ENCODE data around the gene FKBP15.
"Not testable (repeated sequence)": the region's sequence is repeated elsewhere in the genome, so short reads cannot be mapped to it uniquely, and the experiment has no call there.

The FKBP15 gene

DNA sequence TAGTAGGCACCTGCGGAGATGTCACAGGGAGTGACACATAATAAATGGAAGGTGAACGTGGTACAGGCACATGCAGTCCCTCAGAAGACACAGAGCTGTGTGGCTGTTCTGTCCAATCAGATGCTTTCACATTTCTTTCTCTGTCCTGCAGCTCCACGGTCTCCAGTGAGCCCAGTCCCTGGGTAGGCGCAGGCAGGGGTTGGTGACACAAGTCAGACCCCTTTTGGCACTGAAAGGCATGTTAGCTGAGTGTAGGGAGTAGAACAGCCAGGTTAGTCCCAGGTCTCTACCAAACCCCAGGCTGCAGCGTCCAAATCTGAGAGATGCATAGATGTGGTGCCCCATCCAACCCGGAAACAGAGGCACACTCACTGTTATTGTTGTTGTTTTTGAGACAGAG, 67.5 kb downstream of the FKBP15 start:
- no peak overlapping the region for H3K4me3 Mint-ChIP-seq
- H3K9me3 Mint-ChIP-seq = no peaks in the 10 kb centered on the region
- peaks cover 32% of the 10 kb centered on the region for H3K4me1 Mint-ChIP-seq (ENCODE audit: low read depth)
- H3K36me3 Mint-ChIP-seq (ENCODE audit: low read depth) = peaks cover 4% of the 10 kb centered on the region
- no peaks in the 10 kb centered on the region for H3K27me3 Mint-ChIP-seq
- H3K27ac Mint-ChIP-seq = no peak overlapping the region

DNA sequence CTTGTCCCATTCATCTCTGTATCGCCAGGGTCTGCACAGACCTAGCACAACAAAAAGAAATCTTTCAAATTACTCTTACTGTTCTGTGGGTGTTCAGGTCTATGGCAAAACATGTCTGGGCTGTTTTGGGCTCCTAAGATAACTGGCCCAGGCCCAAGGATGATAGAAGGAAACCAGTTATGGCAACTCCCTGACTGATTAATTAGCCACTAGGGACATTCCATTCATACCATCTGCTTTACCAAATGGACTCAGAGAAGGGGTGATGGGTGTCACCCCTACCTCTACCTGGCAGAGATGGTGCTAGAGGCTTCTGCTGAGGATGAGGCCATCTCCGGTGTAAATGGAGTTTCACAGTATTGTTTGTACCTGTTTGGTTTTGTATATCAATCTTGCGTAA, 68.4 kb downstream of the FKBP15 start:
- Mint-ChIP-seq H3K4me3 (peak overlapping the region; percentile 82), H3K9me3 (no peaks in the 10 kb centered on the region), H3K27me3 (no peaks in the 10 kb centered on the region), H3K4me1 (ENCODE audit: low read depth) (peaks cover 32% of the 10 kb centered on the region), H3K27ac (no peak overlapping the region), H3K36me3 (ENCODE audit: low read depth) (no peaks in the 10 kb centered on the region)

DNA sequence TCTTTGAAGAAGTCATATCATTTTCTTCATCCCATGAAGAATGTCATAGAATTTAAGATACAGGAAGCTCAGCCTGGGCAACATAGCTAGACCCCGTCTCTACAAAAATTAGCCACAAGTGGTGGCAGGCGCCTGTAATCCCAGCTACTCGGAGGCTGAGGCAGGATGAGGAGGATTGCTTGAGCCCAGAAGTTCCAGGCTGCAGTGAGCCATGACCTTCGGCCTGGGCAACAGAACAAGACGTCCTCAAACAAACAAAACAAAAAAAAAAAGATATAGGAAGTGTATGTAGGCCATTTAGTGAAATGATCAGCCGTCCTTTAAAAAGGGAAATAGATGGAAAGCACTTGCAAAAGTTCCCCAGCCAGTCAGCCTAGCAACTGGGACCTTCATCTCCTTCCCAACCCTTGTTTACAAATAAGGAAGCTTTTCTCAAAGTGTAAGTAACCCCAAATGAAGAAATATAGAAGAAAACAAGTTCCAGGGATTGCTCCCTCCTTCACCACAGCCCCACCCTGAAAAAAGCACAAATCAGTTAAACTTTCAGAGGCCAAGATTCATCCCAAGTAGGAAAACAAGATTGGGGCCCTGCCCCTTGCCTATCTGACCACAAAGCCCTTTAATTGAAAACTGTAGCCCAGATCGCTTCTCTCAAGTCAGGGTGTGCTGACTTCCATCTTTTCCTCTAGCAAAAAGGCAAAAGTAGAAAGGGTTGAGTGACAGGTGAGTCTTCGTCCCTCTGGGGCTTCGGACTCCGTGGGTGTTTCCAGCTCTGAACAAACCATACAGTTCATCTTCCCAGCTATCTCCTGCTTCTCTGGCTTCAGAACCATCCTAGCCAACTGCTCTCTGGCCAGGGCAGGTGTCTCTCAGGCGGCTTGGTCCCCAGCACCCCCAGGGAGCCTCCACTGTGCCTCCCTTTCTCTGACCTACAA, 69.1 kb downstream of the FKBP15 start:
- Mint-ChIP-seq H3K36me3 (ENCODE audit: low read depth) (no peaks in the 10 kb centered on the region), H3K27ac (peak overlapping the region; percentile 21), H3K4me1 (ENCODE audit: low read depth) (peaks cover 32% of the 10 kb centered on the region), H3K4me3 (peak overlapping the region; percentile 82), H3K27me3 (no peaks in the 10 kb centered on the region), H3K9me3 (no peaks in the 10 kb centered on the region)

DNA sequence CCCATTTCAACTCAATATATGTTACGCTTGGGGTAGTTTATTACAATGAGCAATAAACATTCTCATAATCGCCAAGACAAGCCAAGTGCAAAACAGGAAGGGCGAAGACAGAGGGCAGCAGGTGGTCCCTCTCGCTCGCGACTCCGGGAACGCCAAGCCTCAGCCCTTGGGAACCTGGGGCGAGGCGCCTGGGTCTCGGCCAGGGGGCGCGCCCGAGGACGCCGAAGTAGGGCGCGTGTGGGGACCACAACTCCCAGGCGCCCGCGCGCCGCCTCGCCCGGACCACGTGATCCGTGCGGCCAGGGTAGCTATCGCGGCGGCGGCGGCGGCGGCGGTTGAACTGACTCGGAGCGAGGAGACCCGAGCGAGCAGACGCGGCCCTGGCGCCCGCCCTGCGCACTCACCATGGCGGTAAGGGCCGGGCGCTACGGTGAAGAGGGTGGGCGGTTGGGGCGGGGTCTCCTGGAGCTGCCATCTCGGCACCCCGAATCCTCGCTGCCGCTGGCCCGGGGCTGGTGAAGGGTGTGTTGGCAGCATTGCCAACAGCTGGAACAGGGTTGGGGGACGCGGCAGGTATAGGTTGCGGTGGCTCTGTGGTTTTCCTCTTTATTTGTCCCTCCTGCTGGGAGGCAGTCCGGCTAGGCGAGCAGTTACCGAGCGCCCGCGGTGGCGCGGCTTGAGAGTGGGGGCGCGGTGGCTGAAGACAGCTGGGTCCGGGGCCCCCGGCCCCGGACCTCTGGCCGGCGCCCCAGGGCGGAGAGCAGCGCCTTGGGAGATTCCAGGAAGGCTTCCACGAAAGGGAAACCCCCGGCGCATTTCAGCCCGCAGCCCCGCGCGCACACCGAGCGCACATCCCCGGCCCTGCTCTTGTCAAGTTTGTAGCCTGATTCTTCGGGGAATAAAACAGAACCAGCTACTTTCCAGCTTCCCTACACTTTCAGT, 70.1 kb downstream of the FKBP15 start, which contains the start of gene SLC31A2:
Gene SLC31A2 (plus strand): TSS at position 338 of the 942 bp plus-strand sequence. CDS start 68 bp downstream, at position 406.
- Mint-ChIP-seq H3K36me3 (ENCODE audit: low read depth) (no peaks in the 10 kb centered on the region), H3K27me3 (no peaks in the 10 kb centered on the region), H3K4me1 (ENCODE audit: low read depth) (peaks cover 26% of the 10 kb centered on the region), H3K4me3 (peak within 1 kb of the TSS; percentile 82), H3K27ac (peak within 1 kb of the TSS; percentile 21), H3K9me3 (no peaks in the 10 kb centered on the region)

DNA sequence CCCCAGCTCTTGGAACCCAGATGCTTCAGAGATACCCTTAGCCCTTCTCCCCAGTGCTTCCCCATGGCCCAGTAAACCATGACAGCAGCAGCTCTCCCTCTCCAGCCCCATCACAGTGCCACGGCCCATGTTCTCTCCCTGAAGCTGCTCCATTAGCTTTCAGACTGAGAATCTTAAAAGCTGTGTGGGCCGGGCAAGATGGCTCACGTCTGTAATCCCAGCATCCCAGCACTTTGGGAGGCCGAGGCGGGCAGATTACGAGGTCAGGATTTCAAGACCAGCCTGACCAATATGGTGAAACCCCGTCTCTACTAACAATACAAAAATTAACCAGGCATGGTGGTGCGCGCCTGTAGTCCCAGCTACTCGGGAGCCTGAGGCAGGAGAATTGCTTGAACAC, 71.5 kb downstream of the FKBP15 start:
- not testable (repeated sequence) for H3K9me3 Mint-ChIP-seq; H3K36me3 Mint-ChIP-seq (ENCODE audit: low read depth); H3K4me3 Mint-ChIP-seq; H3K27me3 Mint-ChIP-seq; H3K27ac Mint-ChIP-seq
- peaks cover 14% of the 10 kb centered on the region for H3K4me1 Mint-ChIP-seq (ENCODE audit: low read depth)

DNA sequence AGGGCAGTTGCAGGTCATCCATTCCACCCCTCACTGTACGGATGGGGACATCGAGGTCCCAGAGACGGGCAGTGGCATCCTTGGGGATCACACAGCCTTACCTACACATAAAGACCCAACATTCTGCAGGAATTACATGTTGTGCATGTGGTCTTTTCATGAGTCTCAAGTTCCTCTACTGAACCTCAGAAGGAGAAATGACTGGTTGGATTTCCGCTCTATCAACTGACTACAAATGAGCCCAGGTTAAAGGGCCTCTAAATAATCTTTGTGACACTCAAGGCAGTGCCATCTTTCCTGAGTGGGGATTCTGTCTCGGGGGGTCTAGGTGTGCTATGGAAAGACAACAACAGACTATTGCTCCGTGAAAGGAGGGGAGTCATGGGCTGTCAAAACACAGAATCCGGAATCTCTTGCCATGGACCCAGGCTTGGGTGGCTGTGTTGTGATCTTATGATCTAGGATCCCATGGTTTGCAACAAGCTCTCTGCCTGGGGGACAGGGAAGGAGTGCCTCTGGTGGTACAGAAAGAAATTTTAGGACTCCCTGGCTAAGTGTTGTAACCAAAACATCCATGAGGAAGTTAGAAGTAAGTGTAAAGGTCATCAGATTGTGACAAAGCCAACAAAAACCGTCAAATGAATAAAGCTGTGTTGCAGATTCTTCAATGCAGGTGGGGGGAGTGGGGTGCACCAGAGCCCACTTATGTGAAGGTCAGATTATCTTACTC, 72.1 kb downstream of the FKBP15 start:
- Mint-ChIP-seq H3K27ac (no peak overlapping the region), H3K36me3 (ENCODE audit: low read depth) (no peaks in the 10 kb centered on the region), H3K4me3 (no peak overlapping the region), H3K4me1 (ENCODE audit: low read depth) (peaks cover 14% of the 10 kb centered on the region), H3K9me3 (no peaks in the 10 kb centered on the region), H3K27me3 (peaks cover 12% of the 10 kb centered on the region)

DNA sequence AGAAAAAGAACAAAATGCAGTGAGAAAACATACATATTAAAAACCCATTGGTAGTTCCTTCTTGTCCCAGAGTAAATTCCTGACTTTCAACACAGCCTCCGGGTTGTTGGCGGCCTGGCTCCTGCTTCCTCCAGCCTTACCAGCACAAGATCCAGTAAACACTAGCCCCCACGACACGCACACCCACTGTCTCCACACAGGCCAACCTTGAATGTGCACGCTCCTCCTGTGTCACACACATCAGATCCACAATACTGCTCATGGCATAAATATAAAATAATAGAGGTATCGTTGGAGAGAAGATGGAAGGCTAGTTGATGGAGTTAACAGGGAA, 72.7 kb downstream of the FKBP15 start:
- H3K27me3 Mint-ChIP-seq = peaks cover 15% of the 10 kb centered on the region
- H3K9me3 Mint-ChIP-seq = no peaks in the 10 kb centered on the region
- H3K4me1 Mint-ChIP-seq (ENCODE audit: low read depth) = peaks cover 14% of the 10 kb centered on the region
- no peak overlapping the region for H3K27ac Mint-ChIP-seq
- H3K4me3 Mint-ChIP-seq = no peak overlapping the region
- H3K36me3 Mint-ChIP-seq (ENCODE audit: low read depth) = no peaks in the 10 kb centered on the region

DNA sequence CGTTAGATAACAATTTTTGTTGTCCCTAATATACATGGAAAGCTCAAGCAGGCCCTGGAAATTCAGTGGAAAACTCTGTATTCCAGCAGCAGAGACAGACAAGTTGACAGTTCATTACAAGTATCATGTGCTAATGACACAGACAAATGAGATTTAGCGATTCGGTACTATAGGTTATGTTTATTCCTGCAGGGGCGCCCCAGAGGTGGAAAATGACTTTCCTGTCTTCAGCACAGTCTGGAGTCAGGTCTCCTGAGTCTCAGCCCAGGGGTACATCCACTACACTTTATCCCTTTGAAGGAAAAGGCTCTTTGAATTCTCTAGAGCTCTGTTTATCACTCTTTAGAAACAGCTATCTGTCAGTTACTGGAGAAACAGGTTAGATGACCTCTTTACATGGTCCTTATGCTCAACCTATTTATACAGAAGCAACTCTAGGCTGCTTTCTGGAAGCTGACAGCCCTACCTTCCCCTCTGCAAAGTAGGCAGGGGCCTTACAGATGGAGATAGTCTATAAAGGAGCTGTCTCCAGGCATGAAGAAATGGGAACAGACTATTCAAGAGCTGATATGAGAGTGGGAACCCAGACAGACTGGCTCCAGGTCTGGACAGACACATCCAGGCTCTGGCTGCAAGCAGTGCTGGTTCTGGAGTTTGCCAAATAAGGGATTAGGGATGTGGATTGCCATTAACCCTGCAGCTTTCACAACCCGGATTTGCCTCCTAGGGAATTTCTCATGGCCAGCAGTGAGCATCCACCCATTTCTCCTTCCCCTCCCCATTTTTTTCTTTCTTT, 77.4 kb downstream of the FKBP15 start:
- peaks cover 26% of the 10 kb centered on the region for H3K27me3 Mint-ChIP-seq

DNA sequence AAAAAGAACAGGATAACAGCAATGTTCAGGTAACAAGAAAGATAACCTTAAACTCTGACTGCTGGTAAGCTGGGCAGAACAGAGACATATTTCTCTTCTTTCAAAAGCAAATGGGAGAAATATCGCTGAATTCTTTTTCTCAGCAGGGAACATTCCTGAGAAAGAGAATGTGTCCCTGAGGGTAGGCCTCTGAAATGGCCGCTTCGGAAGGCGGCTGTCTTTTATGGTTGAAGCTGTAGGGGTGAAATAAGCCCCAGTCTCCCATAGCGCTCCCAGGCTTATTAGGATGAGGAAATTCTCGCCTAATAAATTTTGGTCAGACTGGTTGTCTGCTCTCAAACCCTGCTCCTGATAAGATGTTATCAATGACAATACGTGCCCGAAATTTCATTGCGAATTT, 80.2 kb downstream of the FKBP15 start:
- not testable (repeated sequence) for H3K4me1 Mint-ChIP-seq (ENCODE audit: low read depth); H3K36me3 Mint-ChIP-seq (ENCODE audit: low read depth); H3K9me3 Mint-ChIP-seq; H3K4me3 Mint-ChIP-seq; H3K27ac Mint-ChIP-seq
- H3K27me3 Mint-ChIP-seq = peaks cover 30% of the 10 kb centered on the region

More for the DNA sequence above, 77.4 kb downstream of the FKBP15 start:
- Mint-ChIP-seq H3K4me1 (ENCODE audit: low read depth) (no peaks in the 10 kb centered on the region), H3K4me3 (no peak overlapping the region), H3K27ac (no peak overlapping the region), H3K9me3 (peaks cover 9% of the 10 kb centered on the region), H3K36me3 (ENCODE audit: low read depth) (no peaks in the 10 kb centered on the region)

DNA sequence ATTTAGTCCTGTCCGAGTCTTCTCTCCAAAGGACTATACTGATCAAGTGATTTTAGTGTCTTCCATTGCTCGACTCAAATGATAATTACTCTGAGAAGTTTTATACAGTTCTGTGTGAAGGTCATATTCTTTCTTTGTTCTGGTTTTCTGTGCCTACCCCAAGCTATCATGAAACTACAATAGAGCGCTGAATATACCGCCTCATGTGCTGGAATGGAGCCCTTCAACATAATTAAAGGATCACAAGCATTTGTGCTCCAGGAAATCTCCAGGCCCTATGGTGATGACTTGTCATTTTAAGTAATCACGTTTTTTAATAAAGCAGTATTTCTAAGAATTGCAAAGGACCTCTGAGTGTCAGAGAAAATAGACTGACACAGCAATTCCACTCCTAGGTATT, 81.1 kb downstream of the FKBP15 start:
- Mint-ChIP-seq H3K27me3 (peaks cover 26% of the 10 kb centered on the region), H3K9me3 (peaks cover 9% of the 10 kb centered on the region), H3K4me3 (no peak overlapping the region), H3K27ac (no peak overlapping the region), H3K4me1 (ENCODE audit: low read depth) (no peaks in the 10 kb centered on the region), H3K36me3 (ENCODE audit: low read depth) (no peaks in the 10 kb centered on the region)

DNA sequence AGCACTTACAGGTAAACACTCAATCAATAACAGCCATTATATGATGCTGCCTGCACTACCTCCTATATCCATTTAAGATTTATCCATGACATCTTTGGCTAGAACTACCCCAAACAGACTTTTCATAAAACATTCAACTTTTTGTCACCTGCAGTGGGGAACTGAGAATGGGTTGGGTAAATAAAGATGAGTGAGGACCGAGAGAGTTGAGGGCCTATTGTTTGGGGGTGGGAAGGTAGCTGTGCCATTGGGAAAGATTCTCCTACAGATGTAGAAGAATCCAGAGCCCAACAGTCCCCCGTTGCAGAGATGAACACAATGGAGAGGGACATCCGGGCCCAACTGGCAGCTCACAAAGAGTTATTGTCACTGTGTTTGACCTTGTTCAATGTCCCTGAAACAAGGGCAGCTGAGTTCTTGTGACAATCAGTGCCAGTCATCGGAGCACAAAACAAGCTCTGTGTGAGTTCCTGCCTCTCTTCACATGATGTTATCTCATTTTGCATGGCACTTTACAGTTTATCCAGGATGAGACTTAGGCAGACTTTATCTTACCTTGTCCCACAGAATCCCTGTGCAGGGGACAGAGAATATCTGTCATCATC, 81.8 kb downstream of the FKBP15 start:
- no peak overlapping the region for H3K27ac Mint-ChIP-seq
- peaks cover 9% of the 10 kb centered on the region for H3K9me3 Mint-ChIP-seq
- H3K36me3 Mint-ChIP-seq (ENCODE audit: low read depth) = no peaks in the 10 kb centered on the region
- no peaks in the 10 kb centered on the region for H3K4me1 Mint-ChIP-seq (ENCODE audit: low read depth)
- no peak overlapping the region for H3K4me3 Mint-ChIP-seq
- H3K27me3 Mint-ChIP-seq = peaks cover 20% of the 10 kb centered on the region

DNA sequence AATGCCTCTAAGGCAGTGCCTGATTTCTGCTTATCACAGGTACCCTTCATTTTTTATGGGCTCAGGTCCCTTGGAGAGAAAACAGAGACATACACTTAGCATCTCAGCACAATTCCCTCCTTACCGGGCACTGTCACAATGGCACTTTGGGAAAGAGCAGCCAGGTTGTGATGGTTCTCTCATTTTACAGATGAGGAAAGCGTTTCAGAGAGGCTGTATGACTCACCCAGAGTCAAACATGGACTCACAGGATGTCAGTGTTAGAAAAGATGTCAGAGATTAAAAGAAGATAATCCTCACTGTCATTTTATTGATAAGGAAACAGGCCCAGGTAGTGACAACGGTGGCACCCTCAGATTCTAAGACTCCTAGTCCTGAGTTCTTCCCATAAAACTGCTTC, 82.3 kb downstream of the FKBP15 start:
- no peaks in the 10 kb centered on the region for H3K36me3 Mint-ChIP-seq (ENCODE audit: low read depth)
- peaks cover 17% of the 10 kb centered on the region for H3K27me3 Mint-ChIP-seq
- no peak overlapping the region for H3K4me3 Mint-ChIP-seq
- H3K4me1 Mint-ChIP-seq (ENCODE audit: low read depth) = no peaks in the 10 kb centered on the region
- H3K9me3 Mint-ChIP-seq = peaks cover 9% of the 10 kb centered on the region
- H3K27ac Mint-ChIP-seq = no peak overlapping the region

DNA sequence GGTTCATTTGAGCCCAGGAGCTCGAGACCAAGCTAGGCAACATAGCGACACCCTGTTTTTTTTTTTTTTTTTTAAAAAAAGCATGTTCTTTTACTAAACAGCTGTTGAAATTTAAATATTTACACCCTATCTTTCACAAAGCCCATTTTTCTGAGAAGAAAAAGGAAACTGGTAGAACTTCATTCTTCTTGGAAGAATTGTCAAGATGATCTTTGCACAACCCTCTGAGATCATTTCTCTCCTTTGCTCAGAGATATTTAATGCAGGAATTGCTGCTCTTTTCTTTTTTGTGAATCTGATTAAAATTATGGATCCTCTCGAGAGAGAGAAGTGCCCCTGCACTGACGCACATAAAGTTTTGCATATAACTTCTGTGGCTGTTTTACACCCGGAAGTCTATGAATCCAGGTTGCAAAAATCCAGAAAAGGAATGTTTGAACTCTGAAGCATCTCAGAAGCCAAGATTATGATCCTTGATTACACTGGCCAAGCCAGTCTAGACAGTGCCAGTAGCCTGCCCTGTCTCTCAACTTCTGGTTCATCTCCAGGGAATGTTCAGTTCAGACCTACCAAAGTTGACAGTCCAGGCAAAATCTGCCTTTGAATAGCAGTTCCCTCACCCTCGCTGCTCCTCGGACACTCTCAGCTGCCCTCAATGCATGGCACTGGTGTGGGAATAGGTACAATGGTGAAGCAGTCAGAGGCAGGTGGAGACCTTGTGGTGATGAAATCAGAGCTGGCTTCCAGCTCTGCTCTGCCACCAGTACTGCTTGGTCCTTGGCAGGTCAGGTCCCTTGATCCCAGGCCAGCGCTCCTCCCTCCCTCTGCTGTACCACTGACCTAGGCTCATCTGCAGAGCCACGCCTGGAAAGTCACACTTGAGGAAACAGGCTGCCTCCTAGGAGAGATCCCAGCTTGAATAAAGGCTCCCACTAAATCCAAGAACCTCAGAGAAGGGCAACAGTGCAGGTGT, 83.6 kb downstream of the FKBP15 start:
- H3K4me3 Mint-ChIP-seq = no peak overlapping the region
- no peaks in the 10 kb centered on the region for H3K36me3 Mint-ChIP-seq (ENCODE audit: low read depth)
- no peaks in the 10 kb centered on the region for H3K4me1 Mint-ChIP-seq (ENCODE audit: low read depth)
- peaks cover 12% of the 10 kb centered on the region for H3K27me3 Mint-ChIP-seq
- no peak overlapping the region for H3K27ac Mint-ChIP-seq
- H3K9me3 Mint-ChIP-seq = peaks cover 9% of the 10 kb centered on the region

All from stimulated activated naive CD8-positive, alpha-beta T cell treated with anti-CD3 and anti-CD28 coated beads, Interleukin-15, Interleukin-2, amounts not matched to agents 100 ng/mL and 50 ng/mL, for 24 hours (primary cell).